HPDE6-E6E7 (cell line): ENCODE data around the gene FAM193B.
A peak's percentile ranks its signal among the peaks of the same experiment; 100 is the strongest.

ENCODE experiments used
- DNase-seq: peaks from one replicate; pipeline ENCODE4 v3.0.0; 2011; ENCODE audit warnings: missing footprints; ENCODE audit errors: extremely low spot score

Gene FAM193B

DNA sequence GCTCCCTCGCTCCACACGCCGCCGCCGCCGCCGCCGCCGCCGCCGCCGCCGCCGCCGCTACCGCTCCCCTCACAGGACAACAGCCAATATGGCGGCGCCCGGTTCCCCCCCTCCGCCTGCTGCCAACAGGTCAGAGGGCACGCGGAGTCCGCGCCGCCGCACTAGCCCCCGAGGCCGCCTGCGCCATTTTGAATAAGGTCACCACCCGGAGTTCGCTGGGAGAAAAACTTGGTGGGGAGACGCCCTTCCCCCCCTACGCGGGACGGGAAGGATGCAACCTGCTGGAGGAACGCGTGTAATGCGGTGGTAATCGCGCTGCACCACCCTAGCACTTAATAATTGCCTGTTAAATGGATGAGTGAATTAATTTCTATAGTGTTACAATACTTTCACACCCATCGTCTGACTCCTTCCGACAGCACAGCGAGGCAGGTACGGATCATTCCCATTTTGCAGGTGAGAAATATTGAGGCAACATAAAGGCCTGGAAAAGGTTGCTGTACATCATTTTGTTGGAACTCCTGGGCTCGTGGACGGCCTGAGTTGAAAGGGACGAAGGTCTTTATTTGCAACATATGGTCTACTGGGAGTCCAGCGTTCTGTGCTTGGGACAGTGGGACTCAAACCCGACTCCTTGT lies at the start of gene FAM193B:
Gene FAM193B (minus strand): TSS at position 90 of the 638 bp plus-strand sequence. CDS start 105 bp downstream, outside the sequence.
- DNase-seq = peak; percentile 95

DNA sequence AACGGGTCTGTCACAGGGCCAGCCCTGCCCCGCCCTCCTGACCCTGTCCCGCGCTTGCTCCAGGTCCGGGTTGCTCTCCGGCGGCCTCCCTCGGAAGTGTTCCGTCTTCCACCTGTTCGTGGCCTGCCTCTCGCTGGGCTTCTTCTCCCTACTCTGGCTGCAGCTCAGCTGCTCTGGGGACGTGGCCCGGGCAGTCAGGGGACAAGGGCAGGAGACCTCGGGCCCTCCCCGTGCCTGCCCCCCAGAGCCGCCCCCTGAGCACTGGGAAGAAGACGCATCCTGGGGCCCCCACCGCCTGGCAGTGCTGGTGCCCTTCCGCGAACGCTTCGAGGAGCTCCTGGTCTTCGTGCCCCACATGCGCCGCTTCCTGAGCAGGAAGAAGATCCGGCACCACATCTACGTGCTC lies 49.8 kb upstream of the FAM193B start:
- no peak for DNase-seq

DNA sequence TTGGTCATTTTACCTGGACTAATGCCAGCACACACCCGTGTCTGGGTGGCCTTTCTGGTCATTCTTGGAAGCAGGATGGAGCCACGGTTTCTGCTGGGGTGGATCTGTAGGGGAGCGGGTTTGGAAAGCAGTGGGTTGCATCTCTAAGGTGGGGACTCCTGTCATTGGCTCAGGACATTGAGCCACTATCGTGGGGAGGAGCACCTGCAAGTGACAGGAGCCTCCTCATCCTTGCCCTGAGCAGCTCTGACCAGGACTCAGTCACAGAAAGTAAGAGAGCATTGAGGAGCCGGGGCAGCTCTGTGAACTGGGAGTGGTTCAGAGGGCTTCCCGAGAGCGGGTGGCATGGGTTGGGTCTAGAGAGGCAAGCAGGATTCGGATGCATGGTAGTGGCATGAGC lies 49.3 kb upstream of the FAM193B start:
- DNase-seq = no peak

- DNase-seq = no peak
Observed at GRCh38 chr5:177602458-177602830, 48.1 kb upstream of the FAM193B start.

DNA sequence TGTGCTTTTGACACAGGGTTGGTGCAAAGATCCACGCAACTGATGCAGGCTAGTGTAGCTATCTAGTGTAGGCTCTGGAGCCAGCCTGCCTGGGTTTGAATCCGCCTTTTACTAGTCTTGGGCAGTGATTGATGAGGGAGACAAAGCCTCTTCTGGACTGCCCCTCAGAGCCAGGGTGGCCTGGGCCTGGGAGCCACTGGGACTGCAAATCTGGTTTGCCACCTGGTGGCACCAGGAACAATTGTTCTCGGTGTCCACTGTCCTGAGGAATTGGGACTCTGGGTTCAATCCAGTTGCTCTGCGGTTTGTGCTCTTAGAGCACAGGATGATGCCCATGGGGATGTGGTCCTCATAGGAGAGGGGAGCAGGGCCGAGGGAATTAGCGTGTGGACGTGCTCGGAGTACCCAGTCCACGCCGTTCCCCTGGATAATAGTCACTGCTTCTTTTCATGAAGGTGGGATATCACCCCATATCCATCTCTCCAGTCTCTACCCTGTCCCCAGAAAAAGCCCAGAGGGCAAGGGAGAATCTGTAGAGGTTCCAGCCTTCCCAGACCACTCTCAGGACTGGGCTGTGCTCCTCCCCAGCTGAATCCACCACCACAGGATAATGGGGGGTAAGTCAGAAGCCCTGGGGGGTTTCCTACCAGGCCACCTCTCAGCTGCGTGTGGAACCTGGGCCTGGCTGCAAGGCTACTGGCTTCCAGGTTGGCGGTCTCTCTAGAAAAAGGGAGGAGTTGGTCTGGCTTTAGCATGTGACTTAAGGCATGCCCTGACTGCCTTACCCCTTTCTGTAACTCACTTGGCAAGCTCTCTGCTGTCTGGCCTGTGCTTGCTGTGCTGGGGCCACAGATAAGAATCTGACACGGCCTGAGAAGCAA lies 47.5 kb upstream of the FAM193B start:
- DNase-seq = no peak

- no peak for DNase-seq
Observed at GRCh38 chr5:177601126-177601525, 46.8 kb upstream of the FAM193B start.

- no peak for DNase-seq
Observed at GRCh38 chr5:177600508-177601018, 46.2 kb upstream of the FAM193B start.

DNA sequence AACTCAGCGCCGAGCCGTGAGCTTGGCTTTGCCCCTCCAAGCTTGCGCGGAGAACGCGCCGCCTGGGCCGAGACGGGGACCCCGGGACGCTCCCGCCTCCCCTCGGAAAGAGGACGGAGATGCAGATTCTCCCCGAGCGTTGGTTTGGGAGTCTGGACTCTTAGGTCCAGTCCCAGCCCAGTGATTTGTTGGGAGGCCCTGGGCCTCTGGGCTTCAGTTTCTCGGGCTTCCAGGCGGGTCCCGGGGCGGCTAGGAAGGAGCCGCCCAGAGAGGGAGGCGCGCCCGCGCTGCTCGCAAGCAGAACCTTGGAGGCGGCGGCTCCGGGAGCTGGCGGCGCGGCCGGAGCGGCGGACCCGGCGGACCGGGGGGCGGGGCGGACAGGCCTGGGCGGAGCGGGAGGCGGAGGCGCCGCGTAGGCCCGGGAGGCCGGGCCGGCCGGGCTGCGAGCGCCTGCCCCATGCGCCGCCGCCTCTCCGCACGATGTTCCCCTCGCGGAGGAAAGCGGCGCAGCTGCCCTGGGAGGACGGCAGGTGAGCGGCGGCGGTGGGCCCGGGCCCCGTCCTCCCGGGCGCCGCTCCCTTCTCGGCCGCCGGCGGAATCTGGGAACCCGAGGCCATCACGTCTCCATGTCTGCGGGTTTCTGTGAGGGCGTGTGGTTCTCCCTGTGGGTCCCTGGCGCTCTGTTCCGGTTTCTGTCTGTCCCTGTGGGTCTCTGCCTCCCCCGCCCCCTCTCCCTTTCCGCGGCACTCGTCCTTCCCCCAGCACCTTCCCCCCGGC lies 45.6 kb upstream of the FAM193B start, which contains the start of gene B4GALT7:
Gene B4GALT7 (plus strand): TSS at position 402 of the 777 bp plus-strand sequence. CDS start 79 bp downstream, at position 481.
- peak; percentile 72 for DNase-seq

DNA sequence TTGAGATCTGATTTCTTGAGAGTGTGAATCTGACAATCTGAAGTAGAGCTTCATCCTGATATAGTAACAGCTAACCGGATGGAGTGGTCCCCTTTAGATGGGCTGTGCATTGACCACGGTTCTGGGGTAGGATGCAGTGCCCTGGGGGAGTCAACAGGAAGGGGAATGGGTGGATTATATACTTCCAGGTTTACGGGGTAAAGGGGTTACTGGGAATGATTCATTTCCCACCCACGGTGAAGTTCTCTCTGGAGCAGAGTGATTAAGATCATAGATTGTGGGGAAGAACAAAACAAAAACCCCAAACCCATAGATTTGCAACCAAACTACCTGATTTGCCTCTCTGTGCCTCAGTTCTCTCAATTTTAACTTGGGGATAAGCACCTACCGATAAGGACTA lies 44.1 kb upstream of the FAM193B start:
- DNase-seq = no peak

- no peak for DNase-seq
Observed at GRCh38 chr5:177596775-177597238, 42.4 kb upstream of the FAM193B start.

GRCh38 chr5:177595991-177596774 lies 41.8 kb upstream of the FAM193B start:
- DNase-seq = no peak

- DNase-seq = no peak
Observed at GRCh38 chr5:177595026-177595585, 40.7 kb upstream of the FAM193B start.

- DNase-seq = no peak
Observed at GRCh38 chr5:177594071-177594470, 39.7 kb upstream of the FAM193B start.

- no peak for DNase-seq
Observed at GRCh38 chr5:177593511-177593910, 39.1 kb upstream of the FAM193B start.

DNA sequence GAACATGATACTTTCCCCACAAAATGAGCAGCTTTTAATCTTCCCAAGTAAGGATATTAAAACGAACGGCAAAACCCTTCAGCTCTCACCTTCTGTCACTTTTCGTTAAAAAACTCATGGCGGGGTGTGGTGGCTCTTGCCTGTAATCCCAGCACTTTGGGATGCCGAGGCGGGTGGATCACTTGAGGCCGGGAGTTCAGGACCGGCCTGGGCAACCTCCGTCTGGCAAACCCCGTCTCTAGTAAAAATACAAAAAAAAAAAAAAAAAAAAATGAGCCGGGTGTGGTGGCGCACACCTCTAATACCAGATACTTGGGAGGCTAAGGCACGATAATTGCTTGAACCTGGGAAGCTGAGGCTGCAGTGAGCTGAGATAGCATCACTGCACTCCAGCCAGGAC lies 38.5 kb upstream of the FAM193B start:
- DNase-seq = no peak

DNA sequence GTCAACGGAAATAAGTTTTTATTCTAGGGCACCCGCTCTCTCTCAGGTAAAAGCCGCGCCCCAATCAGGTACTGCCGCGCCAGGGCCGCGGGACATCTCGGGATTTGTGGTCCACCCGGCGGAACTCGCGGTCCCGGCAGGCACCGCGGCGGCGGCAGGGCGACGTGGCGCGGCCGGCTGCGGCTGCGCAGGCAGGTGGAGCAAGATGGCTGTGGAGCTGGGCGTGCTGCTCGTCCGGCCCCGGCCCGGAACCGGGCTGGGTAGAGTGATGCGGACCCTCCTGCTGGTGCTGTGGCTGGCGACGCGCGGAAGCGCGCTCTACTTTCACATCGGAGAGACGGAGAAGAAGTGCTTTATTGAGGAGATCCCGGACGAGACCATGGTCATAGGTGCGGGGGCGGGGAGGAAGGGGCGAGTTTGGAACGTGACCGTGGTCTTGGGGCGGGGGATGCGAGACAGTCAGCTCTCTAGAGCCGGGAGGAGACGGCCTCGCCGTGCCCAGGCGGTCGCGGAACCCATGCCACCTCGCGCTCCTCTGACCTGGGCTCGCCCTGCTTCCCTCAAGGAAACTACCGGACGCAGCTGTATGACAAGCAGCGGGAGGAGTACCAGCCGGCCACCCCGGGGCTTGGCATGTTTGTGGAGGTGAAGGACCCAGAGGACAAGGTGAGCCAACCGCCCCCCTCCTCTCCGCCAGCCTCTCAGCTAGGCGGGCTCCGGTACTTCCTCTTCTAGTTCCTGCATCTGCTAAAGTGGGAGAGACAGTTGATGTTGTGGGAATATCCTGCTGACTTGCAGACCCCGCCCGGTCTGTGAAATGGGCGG lies 37.9 kb upstream of the FAM193B start, which contains the start of gene TMED9:
Gene TMED9 (plus strand): TSS at position 194 of the 825 bp plus-strand sequence. CDS start 12 bp downstream, at position 206.
- DNase-seq = peak; percentile 91

- no peak for DNase-seq
Observed at GRCh38 chr5:177591690-177592009, 37.3 kb upstream of the FAM193B start.

- no peak for DNase-seq
Observed at GRCh38 chr5:177590406-177590805, 36.0 kb upstream of the FAM193B start.

GRCh38 chr5:177588413-177588909 lies 34.1 kb upstream of the FAM193B start:
- DNase-seq = no peak

- DNase-seq = no peak
Observed at GRCh38 chr5:177578316-177578715, 24.0 kb upstream of the FAM193B start.
